Fibroblast of skin of left biceps (primary cell): Measurements from ENCODE around the gene KLHL25.
"Not testable (repeated sequence)": the region's sequence is repeated elsewhere in the genome, so short reads cannot be mapped to it uniquely, and the experiment has no call there.

Experiments
- DNase-seq, 2 experiments: peaks; one replicate each; pipeline ENCODE4 v3.0.0-alpha.2; 2013; ENCODE audit warnings: low read depth in 2 of 2

Gene KLHL25

GRCh38 chr15:85804481-85805170 lies 9.9 kb upstream of the KLHL25 start:
- no peak for DNase-seq

GRCh38 chr15:85802617-85803016 lies 7.9 kb upstream of the KLHL25 start:
- not testable (repeated sequence) for DNase-seq

GRCh38 chr15:85800478-85801123 lies 5.9 kb upstream of the KLHL25 start:
- no peak for DNase-seq

GRCh38 chr15:85796371-85796770 lies 1.6 kb upstream of the KLHL25 start:
- DNase-seq = not testable (repeated sequence)

- DNase-seq = no peak
Observed at GRCh38 chr15:85795337-85796305, 896 bp upstream of the KLHL25 start.

- DNase-seq = no peak
Observed at GRCh38 chr15:85793641-85794597, 806 bp downstream of the KLHL25 start.

- no peak for DNase-seq
Observed at GRCh38 chr15:85792912-85793590, 1.7 kb downstream of the KLHL25 start.

GRCh38 chr15:85792102-85792731 lies 2.5 kb downstream of the KLHL25 start:
- no peak for DNase-seq

GRCh38 chr15:85789496-85789875 lies 5.2 kb downstream of the KLHL25 start:
- no peak for DNase-seq

GRCh38 chr15:85788771-85789495 lies 5.8 kb downstream of the KLHL25 start:
- DNase-seq = no peak

GRCh38 chr15:85786781-85787114 lies 8.0 kb downstream of the KLHL25 start:
- no peak for DNase-seq

GRCh38 chr15:85785887-85786780 lies 8.6 kb downstream of the KLHL25 start:
- DNase-seq = no peak

GRCh38 chr15:85782064-85782463 lies 12.7 kb downstream of the KLHL25 start:
- no peak for DNase-seq

GRCh38 chr15:85781099-85781498 lies 13.6 kb downstream of the KLHL25 start:
- DNase-seq = no peak

- no peak for DNase-seq
Observed at GRCh38 chr15:85780225-85780985, 14.3 kb downstream of the KLHL25 start.

GRCh38 chr15:85779249-85779648 lies 15.5 kb downstream of the KLHL25 start:
- DNase-seq = no peak

- no peak for DNase-seq
Observed at GRCh38 chr15:85778107-85778776, 16.5 kb downstream of the KLHL25 start.
